ENCODE results near the gene WDR18. TPM values are rescaled to one million over a fixed set of nuclear protein-coding genes. Genes with fewer than 3 reads are reported as not detected.

WDR18 gene
- polyA plus RNA-seq, 1 donor from 2014 or later: 64.9 TPM

GRCh38 chr19:953445-954271 lies 30.5 kb upstream of the WDR18 start:
- no peak for TF ChIP-seq TAF1 (IDR thresholded peaks at IDR 0.05; ENCODE audit: low read depth)
- Histone ChIP-seq H3K9me2 (ENCODE audit: insufficient read depth, low read length) (no peaks in the 10 kb centered on the region), H3K9me3 (ENCODE audit: low read length) (no peaks in the 10 kb centered on the region), H3K79me2 (replicated peaks; ENCODE audit: insufficient read depth, low read length) (no peaks in the 10 kb centered on the region), H3K4me2 (ENCODE audit: low read length) (no peak overlapping the region), H4K20me1 (ENCODE audit: insufficient read depth) (no peaks in the 10 kb centered on the region), H3K36me3 (ENCODE audit: insufficient read depth, low read length) (no peaks in the 10 kb centered on the region), H2AFZ (ENCODE audit: low read depth, low read length) (no peak overlapping the region), H3F3A (ENCODE audit: insufficient read depth, low read length, poor library complexity, severe bottlenecking) (no peaks in the 10 kb centered on the region), H3K27ac (ENCODE audit: low read length) (no peak overlapping the region), H3K9ac (ENCODE audit: low read length) (no peak overlapping the region), H3K4me3 (ENCODE audit: low read length) (no peak overlapping the region), H3K27me3 (ENCODE audit: insufficient read depth, low read depth, low read length) (no peaks in the 10 kb centered on the region)

- TF ChIP-seq TAF1 (IDR thresholded peaks at IDR 0.05; ENCODE audit: low read depth): no peak
- no peak for TF ChIP-seq CTCF (IDR thresholded peaks at IDR 0.05; ENCODE audit: poor library complexity, severe bottlenecking)
- no peak for TF ChIP-seq POLR2AphosphoS5 (IDR thresholded peaks at IDR 0.05)
- TF ChIP-seq EZH2 (IDR thresholded peaks at IDR 0.05; ENCODE audit: borderline replicate concordance, insufficient read depth, low read length, poor library complexity, severe bottlenecking): no peak
- no peak for TF ChIP-seq MXI1 (conservative IDR thresholded peaks at IDR 0.05; ENCODE audit: poor library complexity, severe bottlenecking)
- no peak for TF ChIP-seq RAD21 (conservative IDR thresholded peaks at IDR 0.05)
- H2AFZ ChIP-seq (ENCODE audit: low read depth, low read length): no peak overlapping the region
- no peak overlapping the region for H3K4me2 ChIP-seq (ENCODE audit: low read length)
- no peaks in the 10 kb centered on the region for H3K9me3 ChIP-seq (ENCODE audit: low read length)
- H3K27me3 ChIP-seq (ENCODE audit: insufficient read depth, low read depth, low read length): no peaks in the 10 kb centered on the region
- H4K20me1 ChIP-seq (ENCODE audit: insufficient read depth): no peaks in the 10 kb centered on the region
- H3K4me3 ChIP-seq (ENCODE audit: low read length): no peak overlapping the region
- H3K9me2 ChIP-seq (ENCODE audit: insufficient read depth, low read length): no peaks in the 10 kb centered on the region
- no peak overlapping the region for H3K9ac ChIP-seq (ENCODE audit: low read length)
- no peak overlapping the region for H3K27ac ChIP-seq (ENCODE audit: low read length)
- no peaks in the 10 kb centered on the region for H3K36me3 ChIP-seq (ENCODE audit: insufficient read depth, low read length)
- no peaks in the 10 kb centered on the region for H3K79me2 ChIP-seq (replicated peaks; ENCODE audit: insufficient read depth, low read length)
- H3F3A ChIP-seq (ENCODE audit: insufficient read depth, low read length, poor library complexity, severe bottlenecking): no peaks in the 10 kb centered on the region
Observed at GRCh38 chr19:954272-954671, 29.9 kb upstream of the WDR18 start.

- H2AFZ ChIP-seq (ENCODE audit: low read depth, low read length): no peak overlapping the region
- TF ChIP-seq REST (IDR thresholded peaks at IDR 0.05; ENCODE audit: borderline replicate concordance) (no peak), MXI1 (conservative IDR thresholded peaks at IDR 0.05; ENCODE audit: poor library complexity, severe bottlenecking) (no peak), EZH2 (IDR thresholded peaks at IDR 0.05; ENCODE audit: borderline replicate concordance, insufficient read depth, low read length, poor library complexity, severe bottlenecking) (no peak), RAD21 (conservative IDR thresholded peaks at IDR 0.05) (no peak), TAF1 (IDR thresholded peaks at IDR 0.05; ENCODE audit: low read depth) (no peak), CTCF (IDR thresholded peaks at IDR 0.05; ENCODE audit: poor library complexity, severe bottlenecking) (no peak), EP300 (conservative IDR thresholded peaks at IDR 0.05; ENCODE audit: poor library complexity, severe bottlenecking) (no peak), SMC3 (conservative IDR thresholded peaks at IDR 0.05; ENCODE audit: poor library complexity) (no peak), POLR2AphosphoS5 (IDR thresholded peaks at IDR 0.05) (no peak)
- no peaks in the 10 kb centered on the region for H3K36me3 ChIP-seq (ENCODE audit: insufficient read depth, low read length)
- H4K20me1 ChIP-seq (ENCODE audit: insufficient read depth): no peaks in the 10 kb centered on the region
- H3F3A ChIP-seq (ENCODE audit: insufficient read depth, low read length, poor library complexity, severe bottlenecking): no peaks in the 10 kb centered on the region
- H3K4me3 ChIP-seq (ENCODE audit: low read length): no peak overlapping the region
- H3K79me2 ChIP-seq (replicated peaks; ENCODE audit: insufficient read depth, low read length): no peaks in the 10 kb centered on the region
- H3K27ac ChIP-seq (ENCODE audit: low read length): no peak overlapping the region
- no peaks in the 10 kb centered on the region for H3K27me3 ChIP-seq (ENCODE audit: insufficient read depth, low read depth, low read length)
- H3K9me2 ChIP-seq (ENCODE audit: insufficient read depth, low read length): no peaks in the 10 kb centered on the region
- H3K9ac ChIP-seq (ENCODE audit: low read length): no peak overlapping the region
- no peaks in the 10 kb centered on the region for H3K9me3 ChIP-seq (ENCODE audit: low read length)
- H3K4me2 ChIP-seq (ENCODE audit: low read length): no peak overlapping the region
Observed at GRCh38 chr19:954672-955494, 29.3 kb upstream of the WDR18 start.
